Keratinocyte (primary cell): ENCODE data around the gene OR6C68. TPM values are rescaled to one million over a fixed set of nuclear protein-coding genes. Genes with fewer than 3 reads are reported as not detected.
"Not testable (repeated sequence)": the region's sequence is repeated elsewhere in the genome, so short reads cannot be mapped to it uniquely, and the experiment has no call there.

ENCODE experiments used
- DNase-seq: peaks from one replicate; pipeline ENCODE4 v3.0.0-alpha.2; 2011; ENCODE audit warnings: low read depth, missing footprints, low spot score
- FAIRE-seq: peaks from 2 replicates; lab custom pipeline; 2011; peaks lifted over from hg19 to GRCh38; lab: Jason Lieb, UNC
- H2AFZ ChIP-seq: 2 replicates; pipeline ENCODE4 v1.6.0; 2012; ENCODE audit warnings: low read length, control low read depth, inconsistent platforms; ENCODE audit not compliant: control insufficient read depth
- H3K27ac ChIP-seq: 2 replicates; pipeline ENCODE4 v1.5.1; 2011; ENCODE audit warnings: low read length; ENCODE audit not compliant: control insufficient read depth, insufficient read depth
- H3K27me3 ChIP-seq: 3 replicates; pipeline ENCODE4 v1.6.0; 2011; ENCODE audit warnings: low read length; ENCODE audit not compliant: control insufficient read depth, insufficient read depth; ENCODE audit errors: extremely low read depth
- H3K36me3 ChIP-seq, 2 experiments: 2 replicates in 1 of 2; 3 replicates in 1 of 2; pipeline ENCODE4 v1.5.1; 2011; ENCODE audit warnings: low read length in 2 of 2, mild to moderate bottlenecking in 1 of 2; ENCODE audit not compliant: control insufficient read depth in 2 of 2, insufficient read depth in 2 of 2; ENCODE audit errors: extremely low read depth in 1 of 2
- H3K4me1 ChIP-seq: 3 replicates; pipeline ENCODE4 v1.5.1; 2011; ENCODE audit warnings: low read length; ENCODE audit not compliant: control insufficient read depth, insufficient read depth; ENCODE audit errors: extremely low read depth
- H3K4me2 ChIP-seq: 3 replicates; pipeline ENCODE4 v1.6.0; 2011; ENCODE audit warnings: low read depth, low read length; ENCODE audit not compliant: control insufficient read depth, insufficient read depth; ENCODE audit errors: extremely low read depth
- H3K4me3 ChIP-seq, 3 experiments: fragments of 200-600 bp in 1 of 3; sonication (generic) in 1 of 3; 2 replicates in 2 of 3; 3 replicates in 1 of 3; pipeline ENCODE4 v1.5.1; 2011 to 2016; ENCODE audit warnings: low read length in 3 of 3, mild to moderate bottlenecking in 3 of 3, control low read depth in 2 of 3, inconsistent platforms in 1 of 3, low read depth in 1 of 3, mixed read lengths in 1 of 3, mixed run types in 1 of 3, moderate library complexity in 1 of 3; ENCODE audit not compliant: control insufficient read depth in 2 of 3, insufficient read depth in 2 of 3; ENCODE audit errors: extremely low read depth in 1 of 3
- H3K79me2 ChIP-seq: 2 replicates; pipeline ENCODE4 v1.6.0; 2012; ENCODE audit warnings: low read length; ENCODE audit not compliant: control insufficient read depth, insufficient read depth
- H3K9ac ChIP-seq: 3 replicates; pipeline ENCODE4 v1.6.0; 2011; ENCODE audit warnings: low read length; ENCODE audit not compliant: control insufficient read depth, insufficient read depth; ENCODE audit errors: extremely low read depth
- H3K9me1 ChIP-seq: 3 replicates; pipeline ENCODE4 v1.6.0; 2011; ENCODE audit warnings: low read length; ENCODE audit not compliant: control insufficient read depth, insufficient read depth; ENCODE audit errors: extremely low read depth
- H3K9me3 ChIP-seq: 2 replicates; pipeline ENCODE4 v1.5.1; 2012; ENCODE audit warnings: low read depth, low read length; ENCODE audit not compliant: control insufficient read depth
- H4K20me1 ChIP-seq: 3 replicates; pipeline ENCODE4 v1.6.0; 2011; ENCODE audit warnings: low read length; ENCODE audit not compliant: control insufficient read depth, insufficient read depth; ENCODE audit errors: extremely low read depth
- EZH2 ChIP-seq: IDR thresholded peaks from one replicate; pipeline ENCODE4 v1.6.1; 2012; ENCODE audit warnings: inconsistent platforms, mild to moderate bottlenecking, low read length, moderate library complexity
- dilution Hi-C: fragments of 300-500 bp; cut with MboI; formaldehyde crosslinking; loops from one replicate; pipeline ENCODE4 v1.7.0; 2020; ENCODE audit warnings: low sequenced_read_pairs; ENCODE audit not compliant: extremely low pct_ligation_motif_present
- polyA plus RNA-seq, 5 experiments: library from polyadenylated mRNA; depleted of rRNA in 3 of 5; stranded (reverse) in 3 of 5; stranded (forward) in 1 of 5; unstranded in 1 of 5; fragments of >200 nt; gene quantifications; 1 replicate in 1 of 5; 2 replicates in 3 of 5; 3 replicates in 1 of 5; pipeline versions ENCODE4 v1.2.1 to v1.2.3, GENCODE V29; 2011 to 2012; ENCODE audit warnings: missing spikeins in 2 of 5, low read depth in 1 of 5, low replicate concordance in 1 of 5
- TF ChIP-seq, protein P1 (sequence below), 3 experiments: IDR thresholded peaks in 1 of 3; conservative IDR thresholded peaks in 1 of 3; optimal IDR thresholded peaks in 1 of 3; 2 replicates in 2 of 3; 3 replicates in 1 of 3; pipeline versions ENCODE3 to v1.5.1; 2011; ENCODE audit warnings: low read length in 3 of 3, mild to moderate bottlenecking in 3 of 3, moderate library complexity in 2 of 3, control low read depth in 1 of 3, inconsistent platforms in 1 of 3; ENCODE audit not compliant: insufficient read depth in 2 of 3; ENCODE audit errors: extremely low read depth in 1 of 3

The OR6C68 gene
- polyA plus RNA-seq, 1 donor (not counting 4 experiments of a cell fraction or from before 2014, with no cell fraction given), result not detected

DNA sequence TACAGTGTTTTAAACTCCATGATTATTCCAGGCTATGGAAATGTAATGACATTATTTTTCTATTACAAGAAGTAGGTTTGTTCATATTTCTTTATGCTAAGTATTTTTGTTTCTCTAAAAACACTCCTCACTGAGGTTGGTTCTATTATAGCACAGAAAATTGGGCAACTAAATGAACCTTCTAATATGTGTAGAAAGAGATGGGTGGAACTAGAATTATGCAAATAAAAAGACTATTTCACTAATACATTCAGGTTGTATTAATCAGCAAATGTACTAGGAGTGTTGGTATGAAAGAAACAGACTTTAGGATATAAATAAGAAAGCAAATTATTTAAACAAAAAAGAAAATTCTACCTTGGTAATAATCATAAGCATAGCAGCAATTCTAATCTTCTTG lies 43.4 kb upstream of the OR6C68 start:
- H3K9me3 ChIP-seq, result no peaks in the 10 kb centered on the region
- dilution Hi-C loops, result no loop called here
- FAIRE-seq (no peak), DNase-seq (no peak)
- no peaks in the 10 kb centered on the region for H3K79me2 ChIP-seq
- H3K27ac ChIP-seq, result no peak overlapping the region
- H3K36me3 ChIP-seq, result no peaks in the 10 kb centered on the region
- no peak overlapping the region for H2AFZ ChIP-seq
- no peaks in the 10 kb centered on the region for H3K9me1 ChIP-seq
- H3K9ac ChIP-seq, result no peak overlapping the region
- no peak for TF ChIP-seq EZH2
- TF ChIP-seq, protein P1, sequence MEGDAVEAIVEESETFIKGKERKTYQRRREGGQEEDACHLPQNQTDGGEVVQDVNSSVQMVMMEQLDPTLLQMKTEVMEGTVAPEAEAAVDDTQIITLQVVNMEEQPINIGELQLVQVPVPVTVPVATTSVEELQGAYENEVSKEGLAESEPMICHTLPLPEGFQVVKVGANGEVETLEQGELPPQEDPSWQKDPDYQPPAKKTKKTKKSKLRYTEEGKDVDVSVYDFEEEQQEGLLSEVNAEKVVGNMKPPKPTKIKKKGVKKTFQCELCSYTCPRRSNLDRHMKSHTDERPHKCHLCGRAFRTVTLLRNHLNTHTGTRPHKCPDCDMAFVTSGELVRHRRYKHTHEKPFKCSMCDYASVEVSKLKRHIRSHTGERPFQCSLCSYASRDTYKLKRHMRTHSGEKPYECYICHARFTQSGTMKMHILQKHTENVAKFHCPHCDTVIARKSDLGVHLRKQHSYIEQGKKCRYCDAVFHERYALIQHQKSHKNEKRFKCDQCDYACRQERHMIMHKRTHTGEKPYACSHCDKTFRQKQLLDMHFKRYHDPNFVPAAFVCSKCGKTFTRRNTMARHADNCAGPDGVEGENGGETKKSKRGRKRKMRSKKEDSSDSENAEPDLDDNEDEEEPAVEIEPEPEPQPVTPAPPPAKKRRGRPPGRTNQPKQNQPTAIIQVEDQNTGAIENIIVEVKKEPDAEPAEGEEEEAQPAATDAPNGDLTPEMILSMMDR (optimal IDR thresholded peaks at IDR 0.05 in 1 of 3, IDR thresholded peaks at IDR 0.05 in 1 of 3, conservative IDR thresholded peaks at IDR 0.05 in 1 of 3; ENCODE audit: extremely low read depth in 1 of 3, insufficient read depth in 2 of 3, low read length in 3 of 3), result no peak
- no peak overlapping the region for H3K4me3 ChIP-seq
- H3K4me2 ChIP-seq, result no peak overlapping the region
- no peaks in the 10 kb centered on the region for H3K4me1 ChIP-seq
- no peaks in the 10 kb centered on the region for H4K20me1 ChIP-seq
- H3K27me3 ChIP-seq, result no peaks in the 10 kb centered on the region

DNA sequence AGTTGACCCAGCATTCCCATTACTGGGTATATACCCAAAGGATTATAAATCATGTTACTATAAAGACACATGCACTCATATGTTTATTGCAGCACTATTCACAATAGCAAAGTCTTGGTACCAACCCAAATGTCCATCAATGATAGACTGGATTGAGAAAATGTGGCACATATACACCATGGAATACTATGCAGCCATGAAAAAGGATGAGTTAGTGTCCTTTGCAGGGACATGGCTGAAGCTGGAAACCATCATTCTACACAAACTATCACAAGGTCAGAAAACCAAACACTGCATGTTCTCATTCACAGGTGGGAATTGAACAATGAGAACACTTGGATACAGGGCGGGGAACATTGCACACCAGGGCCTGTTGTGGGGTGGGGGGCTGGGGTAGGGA lies 27.3 kb upstream of the OR6C68 start:
- dilution Hi-C loops, H3K4me3 ChIP-seq, H3K4me1 ChIP-seq, H3K27ac ChIP-seq, H3K79me2 ChIP-seq, H3K9me1 ChIP-seq, H2AFZ ChIP-seq, H3K27me3 ChIP-seq, H3K4me2 ChIP-seq, H4K20me1 ChIP-seq, FAIRE-seq, H3K36me3 ChIP-seq, H3K9me3 ChIP-seq, H3K9ac ChIP-seq, DNase-seq: not testable (repeated sequence)

GRCh38 chr12:55467836-55468235 lies 24.3 kb upstream of the OR6C68 start:
- no peak for FAIRE-seq
- Histone ChIP-seq H2AFZ (no peak overlapping the region), H3K36me3 (no peaks in the 10 kb centered on the region), H3K9ac (no peak overlapping the region), H3K27me3 (no peaks in the 10 kb centered on the region), H3K4me1 (no peaks in the 10 kb centered on the region), H4K20me1 (no peaks in the 10 kb centered on the region), H3K4me3 (no peak overlapping the region), H3K9me3 (no peaks in the 10 kb centered on the region), H3K27ac (no peak overlapping the region), H3K79me2 (no peaks in the 10 kb centered on the region), H3K4me2 (no peak overlapping the region), H3K9me1 (no peaks in the 10 kb centered on the region)
- DNase-seq, result no peak
- dilution Hi-C loops, result no loop called here
- no peak for TF ChIP-seq EZH2
- TF ChIP-seq, protein P1 (optimal IDR thresholded peaks at IDR 0.05 in 1 of 3, IDR thresholded peaks at IDR 0.05 in 1 of 3, conservative IDR thresholded peaks at IDR 0.05 in 1 of 3; ENCODE audit: extremely low read depth in 1 of 3, insufficient read depth in 2 of 3, low read length in 3 of 3), result no peak
